ENCODE results near the gene DIO1. TPM values are rescaled to one million over a fixed set of nuclear protein-coding genes. Genes with fewer than 3 reads are reported as not detected.

DIO1 gene
- total and polyA plus RNA-seq, 2 of the 8 experiments (the other 6 are each of a cell fraction or from before 2014, with no cell fraction given), result 0.14 TPM; not detected in 1

GRCh38 chr1:53891678-53892077, 2.3 kb upstream of the DIO1 start:
- Histone ChIP-seq H2BK120ac (replicated peaks; ENCODE audit: low read depth, low read length) (no peak overlapping the region), H3K27ac (ENCODE audit: low read depth, low read length) (no peak overlapping the region), H2AFZ (ENCODE audit: low read length) (no peak overlapping the region; the same call in 1 of the 2 replicates), H3K4me3 (ENCODE audit: extremely low read depth in 1 of 4, insufficient read depth in 2 of 4, low read depth in 3 of 4, low read length in 4 of 4) (no peak overlapping the region), H3K36me3 (ENCODE audit: control insufficient read depth in 2 of 4, insufficient read depth in 4 of 4, low read length in 3 of 4) (peaks cover 0 to 3% (median under 1%) of the 10 kb centered on the region in 4 experiments; a peak in 3 of 8 replicates), H3K4me1 (replicated peaks in 1 of 4; ENCODE audit: control insufficient read depth in 3 of 4, insufficient read depth in 4 of 4, low read length in 3 of 4) (peaks cover 0 to 7% (median 2%) of the 10 kb centered on the region in 4 experiments; a peak in 3 of 7 replicates), H3K56ac (replicated peaks; ENCODE audit: insufficient read length, low read depth, low read length) (no peak overlapping the region), H3K18ac (ENCODE audit: extremely low read depth, low read length) (no peak overlapping the region), H4K5ac (ENCODE audit: insufficient read length, low read depth, low read length) (no peak overlapping the region), H2BK15ac (ENCODE audit: low read length) (no peak overlapping the region), H3K9ac (replicated peaks in 1 of 4; ENCODE audit: extremely low read depth in 1 of 4, low read depth in 3 of 4, low read length in 3 of 4) (no peak overlapping the region), H3K4me2 (ENCODE audit: insufficient read depth in 1 of 2, low read depth in 2 of 2, low read length in 2 of 2) (no peak overlapping the region), H3K79me2 (ENCODE audit: control insufficient read depth in 1 of 2, insufficient read depth in 2 of 2, low read length in 2 of 2) (no peaks in the 10 kb centered on the region), H4K20me1 (replicated peaks in 1 of 2; ENCODE audit: control insufficient read depth in 1 of 2, insufficient read depth in 2 of 2, low read length in 2 of 2) (no peaks in the 10 kb centered on the region), H4K91ac (replicated peaks; ENCODE audit: insufficient read length, low read length) (no peak overlapping the region), H3K79me1 (ENCODE audit: low read depth, low read length) (no peaks in the 10 kb centered on the region), H3K27me3 (replicated peaks in 1 of 4; ENCODE audit: control insufficient read depth in 3 of 4, extremely low read depth in 1 of 4, insufficient read depth in 3 of 4, low read length in 3 of 4) (no peaks in the 10 kb centered on the region; a peak in 1 of 7 replicates), H2BK5ac (ENCODE audit: low read depth, low read length) (no peak overlapping the region), H3K23ac (ENCODE audit: insufficient read length) (no peak overlapping the region), H3K9me3 (ENCODE audit: insufficient read depth in 2 of 2, low read depth in 1 of 2, low read length in 1 of 2) (no peaks in the 10 kb centered on the region), H3K14ac (ENCODE audit: insufficient read length) (no peak overlapping the region), H2BK12ac (ENCODE audit: low read depth, low read length) (no peak overlapping the region; the same call in 1 of the 2 replicates), H3K4ac (replicated peaks; ENCODE audit: insufficient read length, low read depth, low read length) (no peak overlapping the region), H4K8ac (ENCODE audit: extremely low read depth, insufficient read depth, low read length) (no peak overlapping the region), H2AK5ac (ENCODE audit: low read depth, low read length) (no peak overlapping the region), H2BK20ac (ENCODE audit: low read length) (no peak overlapping the region), H3K23me2 (ENCODE audit: low read depth, low read length) (peaks cover 1% of the 10 kb centered on the region; the same call in 1 of the 2 replicates)
- DNase-seq (ENCODE audit: low read depth in 1 of 2, low spot score in 2 of 2), result no peak
- FAIRE-seq, result no peak
- 68% methylated on average over 2 of the region's 2 CpGs; no CpG with 5 or more reads in 1 of the 2 experiments for WGBS, 2 experiments (ENCODE audit: extremely low coverage in 1 of 2, insufficient coverage in 1 of 2, insufficient read length in 1 of 2, insufficient replicate concordance in 2 of 2, low coverage in 1 of 2, low lambda C conversion rate in 2 of 2, missing lambda C conversion rate in 1 of 2)
- POLR2A ChIA-PET (ENCODE audit: partially characterized antibody), result no interaction called here
- TF ChIP-seq ASH2L (IDR thresholded peaks at IDR 0.05; ENCODE audit: low read length) (no peak), BCL11A (IDR thresholded peaks at IDR 0.05; ENCODE audit: low read depth in 2 of 2, low read length in 2 of 2) (no peak), JUND (IDR thresholded peaks at IDR 0.05; ENCODE audit: low read length) (no peak), CHD2 (IDR thresholded peaks at IDR 0.05; ENCODE audit: low read length) (no peak), TAF1 (IDR thresholded peaks at IDR 0.05; ENCODE audit: low read depth, low read length) (no peak)
- CTCF ChIA-PET (ENCODE audit: partially characterized antibody), result interaction anchor here (1.0 to 2.6 kb wide), 2 partner anchors 13 to 67 kb away, joined by 6 read pairs; no protein-coding TSS in a partner anchor

Measured in H1 (cell line).